Ectodermal cell (in vitro differentiated cells): ENCODE results near the gene SAYSD1.

Source experiments
- H3K27ac ChIP-seq: 2 replicates; pipeline ENCODE4 v1.7.0; 2013; ENCODE audit warnings: mild to moderate bottlenecking, low read depth, low read length; ENCODE audit not compliant: insufficient read depth, poor library complexity, severe bottlenecking
- H3K27me3 ChIP-seq: 2 replicates; pipeline ENCODE4 v1.7.0; 2013; ENCODE audit warnings: mild to moderate bottlenecking, low read length; ENCODE audit not compliant: insufficient read depth, control insufficient read depth, poor library complexity, severe bottlenecking
- H3K36me3 ChIP-seq: one replicate; pipeline ENCODE4 v1.7.0; 2013; ENCODE audit warnings: low read length; ENCODE audit not compliant: control insufficient read depth, insufficient read depth
- H3K4me1 ChIP-seq: one replicate; pipeline ENCODE4 v1.7.0; 2013; ENCODE audit warnings: low read length; ENCODE audit not compliant: control insufficient read depth, insufficient read depth
- H3K4me3 ChIP-seq: 2 replicates; pipeline ENCODE4 v1.7.0; 2013; ENCODE audit warnings: low read depth, low read length, control low read depth; ENCODE audit not compliant: insufficient read depth
- H3K9me3 ChIP-seq: 2 replicates; pipeline ENCODE4 v1.7.0; 2013; ENCODE audit warnings: mild to moderate bottlenecking, low read length, moderate library complexity; ENCODE audit not compliant: control insufficient read depth
- WGBS, 2 experiments: methylation state at CpG; one replicate each; pipeline ENCODE4 v1.1.7; 2013; ENCODE audit warnings: missing lambda C conversion rate in 2 of 2; 5-methylcytosine and 5-hydroxymethylcytosine counted together

Gene SAYSD1

GRCh38 chr6:39059496-39060310 lies 55.3 kb downstream of the SAYSD1 start:
- WGBS, 2 experiments, result 87 to 88% methylated on average over 14 of the region's 14 CpGs
- Histone ChIP-seq H3K4me1 (no peaks in the 10 kb centered on the region), H3K9me3 (no peaks in the 10 kb centered on the region), H3K27ac (no peak overlapping the region), H3K36me3 (no peaks in the 10 kb centered on the region), H3K4me3 (no peak overlapping the region), H3K27me3 (no peaks in the 10 kb centered on the region)

DNA sequence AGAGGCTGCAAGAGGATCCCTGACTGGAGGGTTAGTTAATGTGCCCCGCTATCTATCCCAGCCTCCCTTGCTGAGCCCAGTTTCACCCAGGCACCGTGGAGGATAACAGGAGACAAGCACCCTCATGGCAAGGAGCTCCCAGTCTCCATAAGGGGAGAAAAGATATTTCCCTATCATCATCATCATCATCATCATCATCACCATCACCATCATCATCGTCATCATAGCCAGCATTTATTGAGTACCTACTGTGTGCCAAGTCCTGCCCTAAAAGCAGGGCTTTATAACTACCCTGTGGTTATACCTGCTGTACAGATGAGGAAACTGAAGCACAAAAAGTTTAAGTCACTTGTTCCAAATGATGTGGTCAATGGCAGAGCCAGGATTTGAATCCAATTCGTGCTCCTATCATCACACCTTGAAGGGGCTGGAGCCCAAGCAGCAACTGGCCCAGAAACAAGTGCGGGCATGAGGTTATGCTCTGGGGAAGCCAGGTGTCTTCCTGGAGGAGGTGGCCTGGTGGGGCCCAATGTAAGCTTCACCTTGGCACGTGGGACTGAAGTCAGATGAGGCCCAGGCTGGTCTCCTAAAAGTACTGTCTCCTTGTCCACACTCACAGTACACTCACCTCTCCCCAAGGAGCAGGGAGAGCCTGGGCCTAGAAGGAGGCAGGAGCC lies 56.4 kb downstream of the SAYSD1 start:
- no peaks in the 10 kb centered on the region for H3K27me3 ChIP-seq
- 80 to 84% methylated on average over 6 of the region's 6 CpGs for WGBS, 2 experiments
- H3K4me1 ChIP-seq, result no peaks in the 10 kb centered on the region

DNA sequence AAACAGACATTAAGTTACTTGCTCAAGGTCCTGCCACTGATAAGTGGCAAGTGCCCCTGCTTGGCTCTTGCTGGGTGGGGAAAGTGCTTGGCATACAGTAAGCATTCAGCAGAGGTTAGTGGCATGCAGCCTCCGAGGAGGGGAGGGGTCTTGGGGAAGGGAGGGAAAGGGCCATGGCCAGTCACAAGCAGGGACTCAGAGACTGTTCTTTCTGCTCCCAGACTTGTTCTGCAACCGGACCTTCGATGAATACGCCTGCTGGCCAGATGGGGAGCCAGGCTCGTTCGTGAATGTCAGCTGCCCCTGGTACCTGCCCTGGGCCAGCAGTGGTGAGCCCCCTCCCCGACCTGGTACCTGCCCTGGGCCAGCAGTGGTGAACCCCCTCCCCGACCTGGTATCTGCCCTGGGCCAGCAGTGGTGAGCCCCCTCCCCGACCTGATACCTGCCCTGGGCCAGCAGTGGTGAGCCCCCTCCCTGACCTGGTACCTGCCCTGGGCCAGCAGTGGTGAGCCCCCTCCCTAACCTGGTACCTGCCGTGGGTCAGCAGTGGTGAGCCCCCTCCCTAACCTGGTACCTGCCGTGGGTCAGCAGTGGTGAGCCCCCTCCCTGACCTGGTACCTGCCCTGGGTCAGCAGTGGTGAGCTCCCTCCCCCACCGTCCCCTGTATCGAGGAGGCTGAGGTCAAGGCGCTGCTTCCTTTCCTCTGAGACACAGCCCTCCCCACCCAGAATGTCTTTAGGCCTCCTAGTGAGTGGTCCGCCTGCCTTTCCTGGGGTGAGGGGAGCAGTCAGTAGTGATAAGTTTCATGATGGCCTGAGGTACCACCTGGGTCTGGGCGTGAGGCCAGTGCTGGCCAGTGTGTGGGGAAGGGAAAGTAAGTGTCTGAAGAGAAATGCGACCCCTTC lies 57.5 kb downstream of the SAYSD1 start:
- H3K36me3 ChIP-seq, result no peaks in the 10 kb centered on the region
- no peaks in the 10 kb centered on the region for H3K4me1 ChIP-seq
- no peaks in the 10 kb centered on the region for H3K9me3 ChIP-seq
- H3K27me3 ChIP-seq, result no peaks in the 10 kb centered on the region
- no peak overlapping the region for H3K27ac ChIP-seq
- 84 to 85% methylated on average over 17 of the region's 17 CpGs for WGBS, 2 experiments
- H3K4me3 ChIP-seq, result no peak overlapping the region

More for the DNA sequence above, 56.4 kb downstream of the SAYSD1 start:
- Histone ChIP-seq H3K4me3 (no peak overlapping the region), H3K27ac (no peak overlapping the region), H3K9me3 (no peaks in the 10 kb centered on the region), H3K36me3 (no peaks in the 10 kb centered on the region)

DNA sequence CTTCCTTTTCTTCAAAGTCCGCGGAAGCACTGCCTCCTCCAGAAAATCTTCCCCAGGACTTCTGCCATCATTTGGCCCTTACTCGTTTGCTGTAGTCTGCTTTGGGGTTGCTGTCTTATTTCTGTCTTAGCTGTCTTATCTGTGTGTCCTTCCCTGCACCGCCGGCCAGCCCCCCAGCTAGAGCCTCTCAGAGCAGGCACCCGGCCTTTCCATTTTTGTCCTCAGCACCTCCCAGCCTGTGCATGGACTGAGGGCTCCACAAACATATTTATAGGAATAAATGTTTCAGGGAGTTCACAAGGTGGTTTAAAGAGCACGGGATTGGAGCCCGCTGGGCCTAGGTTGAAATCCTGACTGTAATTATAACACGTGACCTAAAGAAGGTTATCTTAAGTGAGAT lies 58.3 kb downstream of the SAYSD1 start:
- Histone ChIP-seq H3K36me3 (no peaks in the 10 kb centered on the region), H3K27ac (no peak overlapping the region), H3K27me3 (no peaks in the 10 kb centered on the region), H3K9me3 (no peaks in the 10 kb centered on the region), H3K4me3 (no peak overlapping the region), H3K4me1 (no peaks in the 10 kb centered on the region)
- 93 to 95% methylated on average over 8 to 9 of the region's 9 CpGs for WGBS, 2 experiments

GRCh38 chr6:39056191-39056590 lies 58.8 kb downstream of the SAYSD1 start:
- 91 to 93% methylated on average over 5 of the region's 5 CpGs for WGBS, 2 experiments
- Histone ChIP-seq H3K27ac (no peak overlapping the region), H3K9me3 (no peaks in the 10 kb centered on the region), H3K36me3 (no peaks in the 10 kb centered on the region), H3K4me1 (no peaks in the 10 kb centered on the region), H3K4me3 (no peak overlapping the region), H3K27me3 (peaks cover 2% of the 10 kb centered on the region)

GRCh38 chr6:39055661-39056060 lies 59.3 kb downstream of the SAYSD1 start:
- WGBS, 2 experiments, result 91% methylated on average over 7 of the region's 7 CpGs
- Histone ChIP-seq H3K4me1 (no peaks in the 10 kb centered on the region), H3K9me3 (no peaks in the 10 kb centered on the region), H3K27me3 (peaks cover 6% of the 10 kb centered on the region), H3K27ac (no peak overlapping the region), H3K4me3 (no peak overlapping the region), H3K36me3 (no peaks in the 10 kb centered on the region)

DNA sequence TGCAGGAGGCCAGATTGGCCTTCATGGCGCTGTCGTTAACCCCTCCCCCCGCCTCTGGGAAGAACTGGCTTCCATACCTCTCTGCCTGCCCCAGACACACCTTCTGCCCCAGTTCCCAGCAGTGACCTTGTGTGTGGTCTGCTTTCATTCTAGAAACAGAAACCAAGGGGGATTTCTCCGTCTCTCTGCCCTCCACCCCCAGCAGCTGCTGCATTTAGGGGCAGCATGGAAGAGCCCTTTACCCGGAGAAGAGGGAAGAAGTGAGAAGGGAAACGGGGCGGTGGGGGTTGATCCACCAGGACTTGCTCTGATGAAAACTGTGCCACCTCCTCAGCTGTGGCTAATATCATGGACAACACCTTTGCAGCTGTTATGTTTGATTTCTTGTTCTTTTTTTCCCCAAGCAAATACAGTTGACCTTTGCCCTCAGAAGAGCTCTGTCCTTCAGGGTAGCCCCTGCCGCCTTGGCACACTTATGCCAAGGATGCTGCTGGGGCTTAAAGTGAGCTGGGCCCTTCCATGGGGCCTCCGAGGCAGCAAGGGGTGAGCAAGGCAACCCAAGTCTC lies 60.3 kb downstream of the SAYSD1 start:
- H3K4me3 ChIP-seq, result no peak overlapping the region
- no peaks in the 10 kb centered on the region for H3K36me3 ChIP-seq
- H3K27me3 ChIP-seq, result peaks cover 16% of the 10 kb centered on the region
- H3K9me3 ChIP-seq, result no peaks in the 10 kb centered on the region
- 79 to 80% methylated on average over 9 of the region's 9 CpGs for WGBS, 2 experiments
- H3K27ac ChIP-seq, result no peak overlapping the region
- H3K4me1 ChIP-seq, result no peaks in the 10 kb centered on the region
